CD4-positive, alpha-beta T cell (primary cell): ENCODE data around the gene GTF2H3. TPM values are rescaled to one million over a fixed set of nuclear protein-coding genes. Genes with fewer than 3 reads are reported as not detected.

Experiments used
- ATAC-seq: fragments of 200-7000 bp; cut with Tn5 transposase; one replicate; pipeline ENCODE4 v1.10.0; 2022; ENCODE audit warnings: mild to moderate bottlenecking; ENCODE audit not compliant: poor library complexity
- CTCF ChIA-PET: fragments of 350-600 bp; sonication (Branson Sonifier 250); formaldehyde crosslinking; loops from one replicate; lab custom pipeline; 2021; ENCODE audit warnings: antibody characterized with exemption, inconsistent platforms; lab: Charles Lee
- POLR2A ChIA-PET: fragments of 350-600 bp; sonication (Branson Sonifier 250); formaldehyde crosslinking; loops from one replicate; lab custom pipeline; 2021; ENCODE audit warnings: antibody characterized with exemption, inconsistent platforms; lab: Charles Lee
- DNase-seq, 14 experiments: peaks; one replicate each; pipeline ENCODE4 v3.0.0-alpha.2; 2013 to 2020; ENCODE audit warnings: mixed read lengths in 2 of 14
- H3K27ac ChIP-seq, 2 donors: one replicate each; pipeline versions ENCODE4 v1.5.1 to v1.7.0; 2013; ENCODE audit warnings: low read length in 2 of 2, low read depth in 1 of 2, mild to moderate bottlenecking in 1 of 2
- H3K27me3 ChIP-seq, 2 experiments: 1 replicate in 1 of 2; 2 replicates in 1 of 2; pipeline versions ENCODE4 v1.6.1 to v1.7.0; 2013; ENCODE audit warnings: low read length in 2 of 2, control low read depth in 1 of 2, mild to moderate bottlenecking in 1 of 2, moderate library complexity in 1 of 2; ENCODE audit not compliant: insufficient read depth in 2 of 2, control insufficient read depth in 1 of 2
- H3K36me3 ChIP-seq: one replicate; pipeline ENCODE4 v1.6.1; 2013; ENCODE audit warnings: low read length, control low read depth; ENCODE audit not compliant: insufficient read depth
- H3K4me1 ChIP-seq: one replicate; pipeline ENCODE4 v1.6.1; 2013; ENCODE audit warnings: low read length, control low read depth; ENCODE audit not compliant: insufficient read depth
- H3K4me3 ChIP-seq: one replicate; pipeline ENCODE4 v1.5.1; 2013; ENCODE audit warnings: mild to moderate bottlenecking, low read length, moderate library complexity
- H3K9me3 ChIP-seq, 2 experiments: 1 replicate in 1 of 2; 2 replicates in 1 of 2; pipeline versions ENCODE4 v1.6.1 to v1.7.0; 2013; ENCODE audit warnings: low read length in 2 of 2, mild to moderate bottlenecking in 2 of 2, control low read depth in 1 of 2, moderate library complexity in 1 of 2; ENCODE audit not compliant: control insufficient read depth in 1 of 2, insufficient read depth in 1 of 2
- H3K27ac Mint-ChIP-seq: one replicate; pipeline ENCODE4 v1.8.0; 2020; ENCODE audit warnings: mixed read lengths
- H3K27me3 Mint-ChIP-seq: one replicate; pipeline ENCODE4 v1.8.0; 2021; ENCODE audit warnings: mixed read lengths
- H3K36me3 Mint-ChIP-seq: one replicate; pipeline ENCODE4 v1.8.0; 2021; ENCODE audit warnings: low read depth, mixed read lengths
- H3K4me1 Mint-ChIP-seq: one replicate; pipeline ENCODE4 v1.8.0; 2021; ENCODE audit warnings: low read depth, mixed read lengths
- H3K4me3 Mint-ChIP-seq: one replicate; pipeline ENCODE4 v1.8.0; 2020; ENCODE audit warnings: mild to moderate bottlenecking, mixed read lengths
- H3K9me3 Mint-ChIP-seq: one replicate; pipeline ENCODE4 v1.8.0; 2020; ENCODE audit warnings: mixed read lengths
- intact Hi-C, 2 experiments: fragments of 100-400 bp; cut with DNase I in 1 of 2; cut with micrococcal nuclease in 1 of 2; formaldehyde crosslinking; loops; one replicate each; pipeline versions ENCODE4 v1.15.1 to v1.9.0; 2023 to 2025; cut with DNase I, micrococcal nuclease
- total RNA-seq, 174 experiments: library from RNA in 2 of 174; stranded (reverse) in 2 of 174; gene quantifications; one replicate each; pipeline ENCODE4 v1.2.3 and lab custom pipeline; 2021 to 2026
- TF ChIP-seq, protein P1 (sequence below): fragments of 200-600 bp; IDR thresholded peaks from one replicate; pipeline ENCODE4 v1.8.0; 2022; ENCODE audit warnings: antibody characterized with exemption, mild to moderate bottlenecking

GTF2H3 gene
- total RNA-seq, 2 experiments from 2014 or later = 12.3 to 12.9 TPM

DNA sequence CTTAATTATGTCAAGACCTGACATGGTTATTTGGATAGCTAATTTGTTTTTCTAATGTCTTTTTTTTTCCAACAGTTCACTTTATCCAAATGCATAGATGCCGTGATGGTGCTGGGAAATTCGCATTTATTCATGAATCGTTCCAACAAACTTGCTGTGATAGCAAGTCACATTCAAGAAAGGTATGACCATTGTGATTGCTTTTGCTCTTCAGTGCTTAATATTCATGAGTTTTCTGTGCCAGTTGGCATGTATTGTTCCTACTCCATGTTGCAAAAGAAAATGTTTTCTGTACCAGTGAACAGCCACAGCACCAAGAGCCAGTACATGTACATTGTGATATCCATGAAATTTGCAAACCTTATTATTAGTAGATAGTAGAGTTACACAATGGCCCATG lies 11.8 kb downstream of the GTF2H3 start:
- ChIA-PET CTCF (no interaction called here), POLR2A (no interaction called here)
- Histone ChIP-seq H3K9me3 (no peaks in the 10 kb centered on the region), H3K27me3 (no peaks in the 10 kb centered on the region), H3K36me3 (peaks cover 43% of the 10 kb centered on the region), H3K27ac (no peak overlapping the region), H3K4me3 (no peak overlapping the region), H3K4me1 (no peaks in the 10 kb centered on the region)
- TF ChIP-seq, protein P1, sequence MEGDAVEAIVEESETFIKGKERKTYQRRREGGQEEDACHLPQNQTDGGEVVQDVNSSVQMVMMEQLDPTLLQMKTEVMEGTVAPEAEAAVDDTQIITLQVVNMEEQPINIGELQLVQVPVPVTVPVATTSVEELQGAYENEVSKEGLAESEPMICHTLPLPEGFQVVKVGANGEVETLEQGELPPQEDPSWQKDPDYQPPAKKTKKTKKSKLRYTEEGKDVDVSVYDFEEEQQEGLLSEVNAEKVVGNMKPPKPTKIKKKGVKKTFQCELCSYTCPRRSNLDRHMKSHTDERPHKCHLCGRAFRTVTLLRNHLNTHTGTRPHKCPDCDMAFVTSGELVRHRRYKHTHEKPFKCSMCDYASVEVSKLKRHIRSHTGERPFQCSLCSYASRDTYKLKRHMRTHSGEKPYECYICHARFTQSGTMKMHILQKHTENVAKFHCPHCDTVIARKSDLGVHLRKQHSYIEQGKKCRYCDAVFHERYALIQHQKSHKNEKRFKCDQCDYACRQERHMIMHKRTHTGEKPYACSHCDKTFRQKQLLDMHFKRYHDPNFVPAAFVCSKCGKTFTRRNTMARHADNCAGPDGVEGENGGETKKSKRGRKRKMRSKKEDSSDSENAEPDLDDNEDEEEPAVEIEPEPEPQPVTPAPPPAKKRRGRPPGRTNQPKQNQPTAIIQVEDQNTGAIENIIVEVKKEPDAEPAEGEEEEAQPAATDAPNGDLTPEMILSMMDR = no peak
- H3K27me3 Mint-ChIP-seq = no peaks in the 10 kb centered on the region
- ATAC-seq = no peak
- intact Hi-C loops = no loop called here
- no peak overlapping the region for H3K27ac Mint-ChIP-seq
- H3K9me3 Mint-ChIP-seq = no peaks in the 10 kb centered on the region
- no peaks in the 10 kb centered on the region for H3K4me1 Mint-ChIP-seq
- H3K36me3 Mint-ChIP-seq = peaks cover 61% of the 10 kb centered on the region
- no peak for DNase-seq
- H3K4me3 Mint-ChIP-seq = no peak overlapping the region

DNA sequence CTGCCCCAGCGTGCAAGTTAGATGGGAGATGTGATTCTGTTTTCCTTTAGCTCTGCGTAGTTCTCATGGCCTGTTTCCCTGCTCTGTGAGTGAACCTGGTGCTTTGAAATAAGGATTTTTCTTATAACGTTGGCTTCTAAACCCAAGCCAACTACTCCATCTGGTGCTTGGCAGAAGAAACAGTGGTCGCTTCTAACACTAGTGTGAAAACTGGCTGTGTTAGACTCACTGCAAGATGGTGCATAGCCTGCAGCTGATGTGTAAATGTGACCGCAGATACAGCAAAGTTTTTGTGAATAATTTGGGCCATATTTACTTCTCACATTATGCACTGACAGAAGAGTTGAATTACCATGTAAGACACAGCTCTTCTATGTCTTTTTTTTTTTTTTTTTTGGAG lies 12.2 kb downstream of the GTF2H3 start:
- TF ChIP-seq, protein P1 = no peak
- no peak for ATAC-seq
- intact Hi-C loops = no loop called here
- no peaks in the 10 kb centered on the region for H3K4me1 ChIP-seq
- CTCF ChIA-PET = no interaction called here
- H3K27ac ChIP-seq = no peak overlapping the region
- H3K4me1 Mint-ChIP-seq = no peaks in the 10 kb centered on the region
- POLR2A ChIA-PET = no interaction called here
- H3K27me3 Mint-ChIP-seq = no peaks in the 10 kb centered on the region
- no peak for DNase-seq
- H3K36me3 ChIP-seq = peaks cover 47% of the 10 kb centered on the region
- H3K4me3 Mint-ChIP-seq = no peak overlapping the region
- no peak overlapping the region for H3K27ac Mint-ChIP-seq
- no peak overlapping the region for H3K4me3 ChIP-seq
- no peaks in the 10 kb centered on the region for H3K9me3 ChIP-seq
- H3K36me3 Mint-ChIP-seq = peaks cover 66% of the 10 kb centered on the region
- no peaks in the 10 kb centered on the region for H3K27me3 ChIP-seq
- no peaks in the 10 kb centered on the region for H3K9me3 Mint-ChIP-seq

- H3K36me3 Mint-ChIP-seq = peaks cover 75% of the 10 kb centered on the region
- ChIA-PET CTCF (no interaction called here), POLR2A (no interaction called here)
- Histone ChIP-seq H3K27ac (no peak overlapping the region), H3K36me3 (peaks cover 54% of the 10 kb centered on the region), H3K27me3 (no peaks in the 10 kb centered on the region), H3K9me3 (no peaks in the 10 kb centered on the region), H3K4me1 (no peaks in the 10 kb centered on the region), H3K4me3 (no peak overlapping the region)
- ATAC-seq (no peak), DNase-seq (no peak)
- no peaks in the 10 kb centered on the region for H3K27me3 Mint-ChIP-seq
- intact Hi-C loops = no loop called here
- H3K4me1 Mint-ChIP-seq = no peaks in the 10 kb centered on the region
- H3K27ac Mint-ChIP-seq = no peak overlapping the region
- no peak overlapping the region for H3K4me3 Mint-ChIP-seq
- TF ChIP-seq, protein P1 = no peak
- H3K9me3 Mint-ChIP-seq = no peaks in the 10 kb centered on the region
These were observed 14.8 kb downstream of the GTF2H3 start for GRCh38 chr12:123648401-123648800.
